Choroid plexus epithelial cell (primary cell): Measurements from ENCODE around the gene AHDC1.
A peak's percentile ranks its signal among the peaks of the same experiment; 100 is the strongest.

Source experiments
- DNase-seq: peaks from one replicate; pipeline ENCODE4 v3.0.0-alpha.2; 2010; ENCODE audit warnings: low read depth
- H3K4me3 ChIP-seq: 2 replicates; pipeline ENCODE4 v1.5.1; 2011; ENCODE audit warnings: low read depth, mild to moderate bottlenecking, control low read depth, low read length, moderate library complexity
- TF ChIP-seq, protein P1 (sequence below): conservative IDR thresholded peaks from 2 replicates; pipeline ENCODE4 v1.5.1; 2011; ENCODE audit warnings: low read depth, mild to moderate bottlenecking, control low read depth, inconsistent platforms, low read length, moderate library complexity

AHDC1 gene

DNA sequence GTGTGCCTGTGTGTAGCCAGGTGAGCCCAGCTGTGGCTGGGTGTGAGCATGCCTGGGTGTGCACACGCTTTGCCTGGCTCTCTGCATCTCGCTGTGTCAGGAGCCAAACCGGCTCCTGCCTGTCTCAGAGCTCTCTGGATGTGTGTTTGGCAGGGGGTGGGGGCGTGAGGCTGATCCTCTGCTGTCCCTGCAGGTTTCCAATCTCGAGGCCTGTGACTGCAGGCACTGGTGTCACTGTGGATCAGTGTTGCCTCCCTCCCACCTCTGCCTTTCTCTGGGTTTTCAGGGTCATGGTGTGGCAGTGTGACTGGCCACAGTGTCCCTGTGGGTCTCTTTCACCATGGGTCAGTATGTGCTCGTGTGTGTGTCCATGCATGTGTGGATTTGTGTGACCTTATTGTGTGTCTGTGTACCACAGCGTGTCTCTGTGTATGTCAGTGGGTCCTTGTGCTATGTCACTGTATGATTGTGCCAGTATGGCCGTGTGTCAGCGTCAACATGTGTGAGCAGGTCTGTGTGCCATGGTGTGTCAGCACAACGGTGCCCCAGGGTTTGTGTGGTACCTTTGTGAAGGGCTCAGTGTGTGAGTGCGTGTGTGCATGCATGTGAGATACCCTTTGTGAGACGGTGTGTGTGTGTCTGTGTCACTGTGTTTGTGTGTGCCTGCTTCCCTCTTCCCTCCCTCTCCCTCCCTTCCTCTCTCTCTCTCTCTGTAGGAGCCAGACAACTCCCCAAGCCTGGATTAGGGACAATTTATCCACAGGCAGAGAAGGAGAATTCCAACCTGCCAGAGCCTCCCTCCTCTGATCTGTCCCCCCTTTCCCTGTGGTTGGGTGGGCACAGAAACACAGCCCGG, 43.4 kb downstream of the AHDC1 start:
- no peak overlapping the region for H3K4me3 ChIP-seq
- DNase-seq, result no peak
- TF ChIP-seq, protein P1, sequence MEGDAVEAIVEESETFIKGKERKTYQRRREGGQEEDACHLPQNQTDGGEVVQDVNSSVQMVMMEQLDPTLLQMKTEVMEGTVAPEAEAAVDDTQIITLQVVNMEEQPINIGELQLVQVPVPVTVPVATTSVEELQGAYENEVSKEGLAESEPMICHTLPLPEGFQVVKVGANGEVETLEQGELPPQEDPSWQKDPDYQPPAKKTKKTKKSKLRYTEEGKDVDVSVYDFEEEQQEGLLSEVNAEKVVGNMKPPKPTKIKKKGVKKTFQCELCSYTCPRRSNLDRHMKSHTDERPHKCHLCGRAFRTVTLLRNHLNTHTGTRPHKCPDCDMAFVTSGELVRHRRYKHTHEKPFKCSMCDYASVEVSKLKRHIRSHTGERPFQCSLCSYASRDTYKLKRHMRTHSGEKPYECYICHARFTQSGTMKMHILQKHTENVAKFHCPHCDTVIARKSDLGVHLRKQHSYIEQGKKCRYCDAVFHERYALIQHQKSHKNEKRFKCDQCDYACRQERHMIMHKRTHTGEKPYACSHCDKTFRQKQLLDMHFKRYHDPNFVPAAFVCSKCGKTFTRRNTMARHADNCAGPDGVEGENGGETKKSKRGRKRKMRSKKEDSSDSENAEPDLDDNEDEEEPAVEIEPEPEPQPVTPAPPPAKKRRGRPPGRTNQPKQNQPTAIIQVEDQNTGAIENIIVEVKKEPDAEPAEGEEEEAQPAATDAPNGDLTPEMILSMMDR, result no peak

DNA sequence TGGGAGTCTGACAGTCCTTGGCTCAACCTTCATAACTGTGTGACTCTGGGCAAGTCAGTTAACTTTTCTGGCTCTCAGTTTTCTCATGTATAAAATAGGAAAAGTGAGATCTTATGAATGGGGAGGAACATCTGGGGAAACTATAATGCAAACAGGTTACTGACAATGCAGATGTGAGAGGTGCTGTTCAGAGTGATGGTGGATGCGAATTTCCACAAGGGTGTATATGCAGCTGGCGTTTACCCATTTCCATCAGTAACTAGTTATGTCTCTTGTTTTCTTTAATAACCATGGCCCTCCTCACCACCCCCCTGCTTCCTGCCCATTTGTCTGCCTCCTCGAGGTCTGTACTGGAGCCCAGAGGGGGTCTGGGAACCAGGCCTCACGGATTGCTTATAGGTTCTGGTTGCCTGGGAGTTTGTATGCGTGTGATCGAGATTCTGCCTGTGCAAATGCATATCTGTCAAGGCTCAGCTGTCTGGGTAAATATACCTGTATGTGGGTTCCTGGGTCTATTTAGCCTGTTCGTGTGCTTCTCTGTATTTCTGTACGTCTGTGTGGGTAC, 44.4 kb downstream of the AHDC1 start:
- TF ChIP-seq, protein P1, result no peak
- DNase-seq, result no peak
- no peak overlapping the region for H3K4me3 ChIP-seq

DNA sequence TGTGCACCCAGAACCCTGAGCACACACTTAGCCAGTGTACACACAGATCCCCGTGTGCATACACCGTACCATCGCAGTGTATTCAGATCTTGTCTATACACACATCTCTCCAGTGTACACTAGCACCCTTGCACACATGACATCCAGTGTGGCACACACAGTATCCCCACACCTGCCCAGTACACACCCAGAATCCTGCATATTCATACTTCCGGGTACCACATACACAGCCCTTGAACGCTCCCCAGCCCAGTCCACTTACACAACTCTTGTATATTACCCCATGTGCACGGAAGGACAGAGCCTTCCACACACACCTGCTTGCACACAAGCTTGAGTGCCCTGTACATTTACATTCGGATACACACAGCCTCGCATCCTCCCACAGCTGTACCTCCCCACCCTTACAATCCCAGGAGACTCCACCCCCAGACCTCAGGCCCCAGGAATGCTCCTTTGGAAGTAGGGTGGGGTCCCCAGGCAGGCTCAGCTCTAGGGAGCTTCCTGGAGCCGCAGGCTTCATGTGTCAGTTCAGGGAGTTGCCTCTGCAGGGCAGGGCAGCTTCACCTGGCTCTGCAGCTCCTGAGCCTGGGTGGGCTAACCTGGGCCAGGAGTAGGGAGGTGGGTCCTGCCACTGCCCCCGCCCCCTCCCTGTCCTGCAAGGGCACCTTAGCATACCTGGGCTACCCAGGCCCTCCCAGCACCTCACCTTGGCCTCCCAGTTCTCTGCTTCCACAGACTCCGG, 46.2 kb downstream of the AHDC1 start:
- TF ChIP-seq, protein P1, result no peak
- no peak for DNase-seq
- H3K4me3 ChIP-seq, result no peak overlapping the region

DNA sequence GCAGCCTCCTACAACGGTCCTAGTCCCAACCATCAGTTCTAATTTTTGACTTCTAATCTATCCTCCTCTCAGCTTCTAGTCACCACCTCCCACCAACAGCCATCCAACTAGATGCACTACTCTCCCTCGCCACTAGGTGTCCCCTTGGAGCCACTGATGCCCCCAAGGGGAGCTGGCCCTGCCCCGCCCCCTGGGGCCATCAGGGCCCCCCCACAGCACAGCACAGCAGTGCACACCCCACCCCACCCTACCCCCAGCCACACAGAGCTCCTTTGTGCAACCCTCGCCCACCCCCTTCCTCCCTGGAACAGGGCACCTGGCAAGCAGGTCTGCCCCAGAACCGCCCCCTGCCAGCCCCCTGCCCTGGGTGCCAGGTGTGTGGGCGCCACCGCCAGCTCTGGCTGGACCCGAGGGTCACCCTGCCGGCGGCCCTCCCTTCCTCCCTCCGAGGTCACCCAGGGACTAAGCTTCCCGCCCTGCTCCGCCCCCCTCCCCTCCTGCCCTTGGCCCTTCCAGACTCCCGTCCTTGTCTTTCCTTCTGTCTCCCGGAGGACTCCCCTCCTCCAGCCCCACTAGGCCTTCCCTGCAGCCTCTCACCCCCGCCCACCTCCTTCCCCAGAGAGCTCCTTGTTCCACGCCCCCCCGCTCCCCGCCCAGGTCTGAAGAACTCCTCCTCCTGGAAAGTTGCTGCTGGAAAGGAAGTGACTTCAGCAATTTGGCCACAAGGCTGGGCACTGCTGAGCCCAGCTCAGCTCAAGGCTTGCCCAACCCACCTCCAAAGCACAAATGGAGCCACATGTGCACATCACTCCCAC, 47.0 kb downstream of the AHDC1 start:
- peak; percentile 96 for DNase-seq
- TF ChIP-seq, protein P1, result peak; percentile 90
- H3K4me3 ChIP-seq, result peak overlapping the region; percentile 29

DNA sequence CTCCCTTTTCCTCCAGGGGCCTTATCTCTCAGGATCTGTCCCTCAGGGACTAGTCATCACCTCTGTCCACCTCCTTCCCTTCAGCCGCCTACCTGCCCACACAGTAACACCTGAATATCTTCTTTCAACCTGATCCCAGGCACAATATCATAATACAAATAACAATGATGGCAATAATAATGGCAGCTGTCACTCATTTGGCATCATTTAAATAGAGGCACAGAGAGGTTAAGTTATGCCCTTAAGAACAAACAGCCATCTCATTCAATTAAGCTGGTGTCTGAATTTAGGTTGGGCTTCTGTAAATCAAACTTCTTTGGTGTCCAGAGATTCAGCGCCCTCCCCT, 47.5 kb downstream of the AHDC1 start:
- TF ChIP-seq, protein P1, result no peak
- no peak for DNase-seq
- no peak overlapping the region for H3K4me3 ChIP-seq

DNA sequence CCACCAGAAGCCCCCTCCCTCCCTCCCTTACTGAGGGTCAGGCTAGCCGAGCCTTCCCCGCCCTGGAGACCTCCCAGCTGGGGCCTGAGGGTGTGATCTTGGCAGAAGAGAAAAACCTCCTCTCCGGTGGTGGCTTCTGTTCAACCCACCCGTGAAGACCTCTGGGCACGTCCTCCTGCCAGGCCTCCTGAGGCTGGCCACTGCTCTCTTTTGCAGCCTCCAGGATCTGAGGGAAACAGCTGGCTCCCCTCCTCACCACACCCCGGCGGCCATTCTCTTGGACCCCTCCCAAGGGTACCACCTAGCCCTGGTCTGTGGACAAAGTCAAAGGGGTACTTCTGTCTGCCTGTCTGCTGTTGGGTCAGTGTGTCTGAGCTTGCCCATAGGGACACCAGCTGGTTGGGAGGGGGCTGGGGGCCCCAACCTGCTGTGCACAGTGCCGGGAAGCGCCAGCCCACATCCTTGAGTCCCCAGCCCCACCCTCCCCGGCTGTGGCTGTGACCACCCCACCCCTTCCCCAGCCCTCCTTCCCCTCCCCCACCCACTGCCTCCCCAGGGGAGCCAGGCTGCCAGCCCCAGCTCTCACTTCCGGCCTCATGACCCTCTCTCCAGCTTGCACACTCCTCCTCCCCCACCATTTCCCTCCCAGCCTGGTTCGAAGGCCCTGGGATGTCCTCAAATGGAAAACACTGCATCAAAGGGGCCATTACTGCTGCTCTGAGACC, 48.1 kb downstream of the AHDC1 start:
- DNase-seq, result peak; percentile 64
- TF ChIP-seq, protein P1, result no peak
- H3K4me3 ChIP-seq, result no peak overlapping the region
